DOHH2 (cell line): Measurements from ENCODE around the gene PPP4R3A.

Source experiments
- H3F3A ChIP-seq: fragments of 200-600 bp; sonication (generic), shearing (Covaris generic); 2 replicates; pipeline ENCODE4 v1.6.0; 2016; ENCODE audit warnings: antibody characterized with exemption, mild to moderate bottlenecking; ENCODE audit not compliant: control insufficient read depth, insufficient read depth
- H3K27ac ChIP-seq: fragments of 200-600 bp; sonication (generic); 2 replicates; pipeline ENCODE4 v1.5.1; 2014; ENCODE audit warnings: low read depth, mild to moderate bottlenecking, low read length, moderate library complexity
- H3K27me3 ChIP-seq: fragments of 200-600 bp; sonication (generic); 2 replicates; pipeline ENCODE4 v1.6.1; 2014; ENCODE audit warnings: mild to moderate bottlenecking, low read length, mixed read lengths; ENCODE audit not compliant: control insufficient read depth
- H3K36me3 ChIP-seq: fragments of 200-600 bp; sonication (generic); 2 replicates; pipeline ENCODE4 v1.6.1; 2014; ENCODE audit warnings: mild to moderate bottlenecking, low read length, moderate library complexity, mixed read lengths; ENCODE audit not compliant: control insufficient read depth
- H3K4me1 ChIP-seq: fragments of 200-600 bp; sonication (generic); 2 replicates; pipeline ENCODE4 v1.6.1; 2014; ENCODE audit warnings: mild to moderate bottlenecking, low read length, mixed read lengths; ENCODE audit not compliant: control insufficient read depth
- H3K4me2 ChIP-seq: fragments of 200-600 bp; sonication (generic); 2 replicates; pipeline ENCODE4 v1.6.0; 2014; ENCODE audit warnings: mild to moderate bottlenecking, low read length, moderate library complexity
- H3K4me3 ChIP-seq: fragments of 200-600 bp; sonication (generic); 2 replicates; pipeline ENCODE4 v1.5.1; 2014; ENCODE audit warnings: mild to moderate bottlenecking, low read length, mixed read lengths
- H3K79me2 ChIP-seq: fragments of 200-600 bp; sonication (generic); 2 replicates; pipeline ENCODE4 v1.6.1; 2014; ENCODE audit warnings: mild to moderate bottlenecking, low read length, mixed read lengths; ENCODE audit not compliant: control insufficient read depth
- H3K9me2 ChIP-seq: fragments of 200-600 bp; sonication (generic); replicated peaks from 2 replicates; pipeline ENCODE4 v1.6.1; 2014; ENCODE audit warnings: mild to moderate bottlenecking, low read length, mixed read lengths; ENCODE audit not compliant: control insufficient read depth
- H3K9me3 ChIP-seq: fragments of 200-600 bp; sonication (generic); 2 replicates; pipeline ENCODE4 v1.6.1; 2014; ENCODE audit warnings: antibody characterized with exemption, low read length, mixed read lengths; ENCODE audit not compliant: control insufficient read depth, insufficient read depth
- H4K20me1 ChIP-seq: fragments of 200-600 bp; sonication (generic); 2 replicates; pipeline ENCODE4 v1.6.0; 2014; ENCODE audit warnings: low read depth, mild to moderate bottlenecking, antibody characterized with exemption, low read length, moderate library complexity; ENCODE audit not compliant: control insufficient read depth, insufficient read depth
- CTCF ChIP-seq: fragments of 200-600 bp; sonication (generic); IDR thresholded peaks from one replicate; pipeline ENCODE4 v1.5.1; 2014; ENCODE audit warnings: antibody characterized with exemption, mild to moderate bottlenecking, low read depth, low read length; ENCODE audit not compliant: poor library complexity, severe bottlenecking
- EZH2phosphoT487 ChIP-seq: fragments of 200-600 bp; sonication (generic); IDR thresholded peaks from 2 replicates; pipeline ENCODE4 v1.6.1; 2017; ENCODE audit warnings: borderline replicate concordance, mild to moderate bottlenecking, antibody characterized with exemption, low read length, moderate library complexity, mixed read lengths

Gene PPP4R3A

GRCh38 chr14:91516663-91517388 is 6.7 kb upstream of the PPP4R3A start:
- Histone ChIP-seq H3K9me3 (no peaks in the 10 kb centered on the region), H3K9me2 (no peaks in the 10 kb centered on the region), H3K36me3 (no peaks in the 10 kb centered on the region), H4K20me1 (no peaks in the 10 kb centered on the region), H3K4me2 (no peak overlapping the region), H3K4me1 (0 out of 2 replicates have a peak, but pooled peaks cover 4% of the 10 kb centered on the region), H3K4me3 (no peak overlapping the region), H3F3A (no peaks in the 10 kb centered on the region), H3K27ac (no peak overlapping the region), H3K27me3 (no peaks in the 10 kb centered on the region), H3K79me2 (no peaks in the 10 kb centered on the region)
- TF ChIP-seq CTCF (no peak), EZH2phosphoT487 (no peak)

GRCh38 chr14:91515979-91516378 is 5.9 kb upstream of the PPP4R3A start:
- H3F3A ChIP-seq: no peaks in the 10 kb centered on the region
- H3K4me3 ChIP-seq: no peak overlapping the region
- H4K20me1 ChIP-seq: no peaks in the 10 kb centered on the region

GRCh38 chr14:91511043-91511383 is 903 bp upstream of the PPP4R3A start:
- Histone ChIP-seq H3K36me3 (peaks cover 39% of the 10 kb centered on the region), H3K27me3 (no peaks in the 10 kb centered on the region), H3K9me2 (no peaks in the 10 kb centered on the region), H3K4me2 (peak overlapping the region; percentile 90), H3K27ac (peak overlapping the region; percentile 93), H3K79me2 (peaks cover 55% of the 10 kb centered on the region), H4K20me1 (peaks cover 16% of the 10 kb centered on the region), H3F3A (no peaks in the 10 kb centered on the region), H3K4me1 (peaks cover 22% of the 10 kb centered on the region), H3K9me3 (no peaks in the 10 kb centered on the region), H3K4me3 (peak overlapping the region; percentile 82)
- TF ChIP-seq CTCF (no peak), EZH2phosphoT487 (no peak)

More at GRCh38 chr14:91515979-91516378, 5.9 kb upstream of the PPP4R3A start:
- peaks cover 7% of the 10 kb centered on the region for H3K4me1 ChIP-seq
- TF ChIP-seq CTCF (no peak), EZH2phosphoT487 (no peak)
- H3K27ac ChIP-seq: no peak overlapping the region
- H3K9me2 ChIP-seq: no peaks in the 10 kb centered on the region
- no peaks in the 10 kb centered on the region; the same call in 1 of the 2 replicates for H3K36me3 ChIP-seq
- no peaks in the 10 kb centered on the region for H3K27me3 ChIP-seq
- H3K4me2 ChIP-seq: no peak overlapping the region
- H3K9me3 ChIP-seq: no peaks in the 10 kb centered on the region
- peaks cover 8% of the 10 kb centered on the region for H3K79me2 ChIP-seq
